Neural progenitor cell (in vitro differentiated cells): ENCODE measurements around the gene FOXJ3. TPM values are rescaled to one million over a fixed set of nuclear protein-coding genes. Genes with fewer than 3 reads are reported as not detected.

Experiments
- DNase-seq: peaks from one replicate; pipeline ENCODE4 v3.0.0-alpha.2; 2016; ENCODE audit warnings: low spot score
- H2AFZ ChIP-seq: fragments of 200-600 bp; sonication (generic); replicated peaks from 2 replicates; pipeline ENCODE4 v1.6.1; 2016; ENCODE audit warnings: antibody characterized with exemption
- H3F3A ChIP-seq: fragments of 200-600 bp; sonication (generic); 2 replicates; pipeline ENCODE4 v1.6.1; 2016; ENCODE audit warnings: antibody characterized with exemption, low read depth
- H3K27ac ChIP-seq: fragments of 200-600 bp; sonication (generic); 2 replicates; pipeline ENCODE4 v1.5.1; 2016; ENCODE audit warnings: mild to moderate bottlenecking
- H3K27me3 ChIP-seq: fragments of 200-600 bp; sonication (generic); 2 replicates; pipeline ENCODE4 v1.6.1; 2016; ENCODE audit warnings: mild to moderate bottlenecking, moderate library complexity
- H3K36me3 ChIP-seq: fragments of 200-600 bp; sonication (generic); 2 replicates; pipeline ENCODE4 v1.5.1; 2016
- H3K4me1 ChIP-seq: fragments of 200-600 bp; sonication (generic); 2 replicates; pipeline ENCODE4 v1.6.1; 2016; ENCODE audit warnings: mixed run types
- H3K4me2 ChIP-seq: fragments of 200-600 bp; sonication (generic); 2 replicates; pipeline ENCODE4 v1.6.1; 2016
- H3K4me3 ChIP-seq: fragments of 200-600 bp; sonication (generic); 2 replicates; pipeline ENCODE4 v1.5.1; 2016
- H3K79me2 ChIP-seq: fragments of 200-600 bp; sonication (generic); 2 replicates; pipeline ENCODE4 v1.6.1; 2016; ENCODE audit warnings: low read depth
- H3K9ac ChIP-seq: fragments of 200-600 bp; sonication (generic); 2 replicates; pipeline ENCODE4 v1.6.1; 2016
- H3K9me3 ChIP-seq: fragments of 200-600 bp; sonication (generic); 2 replicates; pipeline ENCODE4 v1.5.1; 2016; ENCODE audit warnings: low read depth
- H4K20me1 ChIP-seq: fragments of 200-600 bp; sonication (generic); 2 replicates; pipeline ENCODE4 v1.6.1; 2016; ENCODE audit warnings: low read depth
- H3K27ac Mint-ChIP-seq: 3 replicates; pipeline ENCODE4 v1.8.0; 2021; ENCODE audit warnings: mixed read lengths
- H3K27me3 Mint-ChIP-seq: 2 replicates; pipeline ENCODE4 v1.8.0; 2022; ENCODE audit warnings: low read depth, mild to moderate bottlenecking, inconsistent platforms, moderate library complexity, mixed read lengths; ENCODE audit not compliant: insufficient read depth
- H3K36me3 Mint-ChIP-seq: 3 replicates; pipeline ENCODE4 v1.8.0; 2021; ENCODE audit warnings: mixed read lengths
- H3K4me1 Mint-ChIP-seq: 3 replicates; pipeline ENCODE4 v1.8.0; 2021; ENCODE audit warnings: mixed read lengths
- H3K4me3 Mint-ChIP-seq: 3 replicates; pipeline ENCODE4 v1.8.0; 2021; ENCODE audit warnings: mild to moderate bottlenecking, moderate library complexity, mixed read lengths
- H3K9me3 Mint-ChIP-seq: 3 replicates; pipeline ENCODE4 v1.8.0; 2020; ENCODE audit warnings: mixed read lengths
- EZH2 ChIP-seq: fragments of 200-600 bp; sonication (generic); IDR thresholded peaks from 2 replicates; pipeline ENCODE4 v1.6.1; 2017; ENCODE audit warnings: antibody characterized with exemption, mild to moderate bottlenecking, moderate library complexity
- EZH2phosphoT487 ChIP-seq: fragments of 200-600 bp; sonication (generic); IDR thresholded peaks from 2 replicates; pipeline ENCODE4 v1.6.1; 2017; ENCODE audit warnings: antibody characterized with exemption
- total RNA-seq: library from RNA; depleted of rRNA; stranded (reverse); fragments of >200 nt; gene quantifications from 2 replicates; pipeline ENCODE4 v1.2.3, GENCODE V29; 2015; ENCODE audit warnings: low replicate concordance
- TF ChIP-seq, protein P1 (sequence below): fragments of 200-600 bp; sonication (generic); IDR thresholded peaks from 2 replicates; pipeline ENCODE4 v1.5.1; 2017; ENCODE audit warnings: antibody characterized with exemption, mild to moderate bottlenecking

Gene FOXJ3
- total RNA-seq, 1 donor from 2014 or later, result 58.5 TPM

DNA sequence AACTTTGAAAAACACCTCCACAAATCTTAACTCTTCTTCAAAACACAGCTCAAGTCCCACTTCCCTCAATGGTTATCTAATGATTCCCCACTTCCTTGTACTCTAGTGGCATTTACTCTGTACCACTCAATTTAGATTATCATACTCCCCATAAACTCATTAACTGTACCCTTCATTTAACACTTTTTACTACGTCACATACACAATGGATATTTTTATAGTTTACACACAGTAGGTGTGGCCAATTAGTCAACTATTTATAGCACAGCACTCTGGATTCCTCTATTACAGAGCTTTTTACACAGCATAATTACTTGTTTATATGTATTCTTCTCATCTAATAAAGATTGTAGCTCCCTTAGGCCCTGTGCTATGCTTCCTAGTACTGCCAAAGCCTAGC lies 62.1 kb downstream of the FOXJ3 start:
- peaks cover 17% of the 10 kb centered on the region for H4K20me1 ChIP-seq

DNA sequence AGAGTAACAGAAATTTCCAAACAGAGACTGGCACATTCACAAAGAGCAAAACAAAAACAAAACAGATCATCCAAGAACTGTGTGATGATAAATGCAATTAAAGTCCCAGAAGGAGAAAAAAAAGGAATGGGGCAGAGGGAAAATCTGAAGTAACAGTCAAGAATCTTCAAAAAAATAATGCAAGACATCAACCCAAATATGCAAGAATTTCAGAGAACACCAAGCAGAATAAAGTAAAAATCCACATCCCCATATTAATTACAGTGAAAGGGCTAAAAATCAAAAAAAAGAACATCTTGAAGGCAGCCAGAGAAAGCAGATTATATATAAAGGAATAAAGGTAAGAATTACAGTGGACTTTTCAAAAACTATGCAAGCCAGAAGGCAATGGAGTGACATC lies 67.1 kb downstream of the FOXJ3 start:
- Mint-ChIP-seq H3K9me3 (peaks cover 2% of the 10 kb centered on the region), H3K36me3 (peaks cover 43% of the 10 kb centered on the region), H3K27me3 (no peaks in the 10 kb centered on the region), H3K27ac (no peak overlapping the region), H3K4me1 (peaks cover 4% of the 10 kb centered on the region), H3K4me3 (no peak overlapping the region)
- H3K79me2 ChIP-seq, result peaks cover 98% of the 10 kb centered on the region
- no peak overlapping the region for H3K9ac ChIP-seq
- H4K20me1 ChIP-seq, result peaks cover 29% of the 10 kb centered on the region
- H3K9me3 ChIP-seq, result no peaks in the 10 kb centered on the region
- H3F3A ChIP-seq, result peaks cover 4% of the 10 kb centered on the region
- TF ChIP-seq EZH2phosphoT487, result no peak
- TF ChIP-seq, protein P1, sequence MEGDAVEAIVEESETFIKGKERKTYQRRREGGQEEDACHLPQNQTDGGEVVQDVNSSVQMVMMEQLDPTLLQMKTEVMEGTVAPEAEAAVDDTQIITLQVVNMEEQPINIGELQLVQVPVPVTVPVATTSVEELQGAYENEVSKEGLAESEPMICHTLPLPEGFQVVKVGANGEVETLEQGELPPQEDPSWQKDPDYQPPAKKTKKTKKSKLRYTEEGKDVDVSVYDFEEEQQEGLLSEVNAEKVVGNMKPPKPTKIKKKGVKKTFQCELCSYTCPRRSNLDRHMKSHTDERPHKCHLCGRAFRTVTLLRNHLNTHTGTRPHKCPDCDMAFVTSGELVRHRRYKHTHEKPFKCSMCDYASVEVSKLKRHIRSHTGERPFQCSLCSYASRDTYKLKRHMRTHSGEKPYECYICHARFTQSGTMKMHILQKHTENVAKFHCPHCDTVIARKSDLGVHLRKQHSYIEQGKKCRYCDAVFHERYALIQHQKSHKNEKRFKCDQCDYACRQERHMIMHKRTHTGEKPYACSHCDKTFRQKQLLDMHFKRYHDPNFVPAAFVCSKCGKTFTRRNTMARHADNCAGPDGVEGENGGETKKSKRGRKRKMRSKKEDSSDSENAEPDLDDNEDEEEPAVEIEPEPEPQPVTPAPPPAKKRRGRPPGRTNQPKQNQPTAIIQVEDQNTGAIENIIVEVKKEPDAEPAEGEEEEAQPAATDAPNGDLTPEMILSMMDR, result no peak
- TF ChIP-seq EZH2, result no peak
- no peak for DNase-seq
- no peak overlapping the region for H3K4me3 ChIP-seq
- H3K4me2 ChIP-seq, result no peak overlapping the region
- no peak overlapping the region for H2AFZ ChIP-seq
- H3K36me3 ChIP-seq, result no peaks in the 10 kb centered on the region
- peaks cover 18% of the 10 kb centered on the region for H3K4me1 ChIP-seq
- H3K27ac ChIP-seq, result no peak overlapping the region
- no peaks in the 10 kb centered on the region for H3K27me3 ChIP-seq

More for the DNA sequence above, 62.1 kb downstream of the FOXJ3 start:
- H3K9ac ChIP-seq, result no peak overlapping the region
- Mint-ChIP-seq H3K27ac (no peak overlapping the region), H3K4me3 (no peak overlapping the region), H3K36me3 (peaks cover 38% of the 10 kb centered on the region), H3K9me3 (peaks cover 2% of the 10 kb centered on the region), H3K4me1 (no peaks in the 10 kb centered on the region), H3K27me3 (no peaks in the 10 kb centered on the region)
- H3F3A ChIP-seq, result no peaks in the 10 kb centered on the region
- peaks cover 91% of the 10 kb centered on the region for H3K79me2 ChIP-seq
- H3K36me3 ChIP-seq, result peaks cover 5% of the 10 kb centered on the region
- no peak for DNase-seq
- no peaks in the 10 kb centered on the region for H3K9me3 ChIP-seq
- TF ChIP-seq, protein P1, result no peak
- TF ChIP-seq EZH2, result no peak
- TF ChIP-seq EZH2phosphoT487, result no peak
- H3K4me1 ChIP-seq, result peaks cover 1% of the 10 kb centered on the region
- no peak overlapping the region for H3K4me2 ChIP-seq
- no peak overlapping the region for H3K27ac ChIP-seq
- H3K27me3 ChIP-seq, result no peaks in the 10 kb centered on the region
- H2AFZ ChIP-seq, result no peak overlapping the region
- H3K4me3 ChIP-seq, result no peak overlapping the region

DNA sequence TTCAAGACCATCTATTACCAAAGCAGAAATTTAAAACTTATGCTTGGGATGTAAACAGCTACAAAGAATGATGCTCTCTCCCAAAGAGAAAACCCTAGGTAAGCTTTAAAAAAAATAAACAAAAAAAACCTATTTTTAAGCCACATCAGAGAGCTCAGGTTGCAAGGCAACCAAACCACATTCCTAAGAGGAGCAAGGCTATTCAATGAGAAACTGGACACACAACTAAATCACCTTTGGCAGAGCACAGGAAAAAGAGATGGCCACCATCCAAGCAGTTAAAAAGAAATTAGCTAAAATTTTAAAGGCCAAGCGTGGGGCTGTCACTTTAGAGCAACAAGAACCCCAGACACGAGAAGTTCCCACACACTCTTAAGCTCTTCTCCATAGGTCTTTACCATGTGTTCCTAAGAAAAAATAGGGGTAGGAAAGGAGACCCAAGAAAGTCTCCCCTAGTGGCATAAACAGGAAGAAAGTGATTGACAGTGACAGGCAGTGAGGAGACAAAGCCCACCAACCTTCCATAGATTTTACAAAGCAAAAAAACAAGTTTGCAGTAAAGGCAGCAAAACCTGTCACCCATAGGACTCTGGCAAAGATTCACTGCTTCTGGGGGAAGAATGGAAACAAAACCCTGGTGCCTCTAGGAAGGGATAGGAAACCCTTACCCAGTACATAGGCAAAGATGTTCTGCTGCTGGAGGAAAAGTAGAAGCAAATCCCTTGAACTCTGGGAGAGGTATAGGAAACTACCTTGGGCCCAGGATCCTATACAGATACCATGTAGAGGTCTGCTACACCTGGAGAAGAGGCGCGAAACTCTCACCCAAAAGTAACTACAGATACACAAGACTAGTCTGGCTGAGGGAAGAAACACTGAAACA lies 68.5 kb downstream of the FOXJ3 start:
- Mint-ChIP-seq H3K9me3 (peaks cover 2% of the 10 kb centered on the region), H3K27me3 (no peaks in the 10 kb centered on the region), H3K27ac (no peak overlapping the region), H3K4me3 (no peak overlapping the region), H3K36me3 (peaks cover 42% of the 10 kb centered on the region), H3K4me1 (peaks cover 4% of the 10 kb centered on the region)
- H3K36me3 ChIP-seq, result no peaks in the 10 kb centered on the region
- peak; percentile 2 for DNase-seq
- H4K20me1 ChIP-seq, result peaks cover 24% of the 10 kb centered on the region
- H3K4me3 ChIP-seq, result no peak overlapping the region
- peaks cover 4% of the 10 kb centered on the region for H3F3A ChIP-seq
- no peaks in the 10 kb centered on the region for H3K27me3 ChIP-seq
- H3K9me3 ChIP-seq, result no peaks in the 10 kb centered on the region
- TF ChIP-seq EZH2, result no peak
- TF ChIP-seq, protein P1, result peak; percentile 41
- TF ChIP-seq EZH2phosphoT487, result no peak
- no peak overlapping the region for H3K27ac ChIP-seq
- H3K4me2 ChIP-seq, result no peak overlapping the region
- no peak overlapping the region for H2AFZ ChIP-seq
- no peak overlapping the region for H3K9ac ChIP-seq
- peaks cover 98% of the 10 kb centered on the region for H3K79me2 ChIP-seq
- H3K4me1 ChIP-seq, result peaks cover 18% of the 10 kb centered on the region
